Measurements from ENCODE around the gene AGTPBP1. TPM values are rescaled to one million over a fixed set of nuclear protein-coding genes. Genes with fewer than 3 reads are reported as not detected.

Gene AGTPBP1
- total RNA-seq, 1 experiment from 2014 or later, result 122 TPM

- in situ Hi-C loops (cut with HindIII; ENCODE audit: low sequenced_read_pairs), result no loop called here
- no peak for DNase-seq (ENCODE audit: low spot score)
Measured at GRCh38 chr9:85516455-85516854, 225.3 kb downstream of the AGTPBP1 start.

GRCh38 chr9:85515021-85515420 is 226.7 kb downstream of the AGTPBP1 start:
- in situ Hi-C loops (cut with HindIII; ENCODE audit: low sequenced_read_pairs), result no loop called here

GRCh38 chr9:85514256-85514655 is 227.5 kb downstream of the AGTPBP1 start:
- in situ Hi-C loops (cut with HindIII; ENCODE audit: low sequenced_read_pairs), result no loop called here
- no peak for DNase-seq (ENCODE audit: low spot score)

More at GRCh38 chr9:85515021-85515420, 226.7 kb downstream of the AGTPBP1 start:
- no peak for DNase-seq (ENCODE audit: low spot score)

DNA sequence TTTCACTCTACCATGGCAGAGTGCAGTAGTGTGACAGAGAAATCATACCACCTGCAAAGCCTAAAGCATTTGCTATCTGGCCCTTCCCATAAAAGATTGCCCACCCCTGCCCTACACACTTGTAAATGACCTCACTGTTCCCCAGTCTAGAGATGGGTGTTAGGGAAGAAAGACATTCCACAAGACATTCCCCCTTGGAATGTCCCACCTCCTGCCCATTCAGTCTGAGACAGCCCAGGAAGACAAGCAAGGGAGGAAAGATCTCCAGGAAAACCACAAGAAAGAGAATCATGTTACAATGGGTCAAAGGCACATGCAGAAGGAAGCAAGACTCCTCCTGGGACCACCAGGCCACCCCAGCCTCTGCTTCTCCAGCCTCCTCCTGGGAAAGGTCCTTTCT is 230.0 kb downstream of the AGTPBP1 start:
- no peak for DNase-seq (ENCODE audit: low spot score)
- in situ Hi-C loops (cut with HindIII; ENCODE audit: low sequenced_read_pairs), result no loop called here

DNA sequence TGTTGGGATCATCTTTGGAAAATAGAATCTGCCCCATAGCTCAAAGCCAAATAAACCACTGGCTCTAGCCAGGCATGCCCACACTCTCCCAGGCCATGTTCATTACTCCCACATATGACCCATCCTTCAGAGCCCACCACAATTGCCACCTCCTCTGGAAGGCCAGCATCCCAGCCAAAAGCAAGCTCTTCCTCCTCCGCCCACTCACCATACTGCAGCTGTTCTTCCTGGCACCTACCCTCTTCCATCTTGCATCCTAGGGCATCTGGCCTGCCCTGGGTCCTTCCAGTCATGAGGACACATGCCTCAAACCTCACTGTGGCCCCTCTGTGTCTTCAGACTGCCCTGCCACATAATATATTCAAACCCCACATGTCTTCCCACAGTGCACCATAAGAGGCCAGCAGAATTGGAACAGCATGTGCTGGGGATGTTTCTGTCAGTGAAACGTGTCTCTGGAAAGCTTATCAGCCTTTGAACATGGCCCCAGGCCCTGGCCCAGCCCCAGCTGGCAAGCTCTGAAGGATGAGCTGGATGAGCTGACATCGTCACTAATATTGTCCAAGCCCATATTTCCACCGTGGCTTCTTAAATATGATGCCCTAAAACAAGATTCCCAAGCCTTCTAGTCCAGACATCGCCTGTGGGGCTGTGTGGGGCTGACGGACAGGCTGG is 230.8 kb downstream of the AGTPBP1 start:
- in situ Hi-C loops (cut with HindIII; ENCODE audit: low sequenced_read_pairs), result no loop called here
- DNase-seq (ENCODE audit: low spot score), result peak; percentile 10

- DNase-seq (ENCODE audit: low spot score), result no peak
- in situ Hi-C loops (cut with HindIII; ENCODE audit: low sequenced_read_pairs), result no loop called here
Measured at GRCh38 chr9:85508616-85509015, 233.1 kb downstream of the AGTPBP1 start.

DNA sequence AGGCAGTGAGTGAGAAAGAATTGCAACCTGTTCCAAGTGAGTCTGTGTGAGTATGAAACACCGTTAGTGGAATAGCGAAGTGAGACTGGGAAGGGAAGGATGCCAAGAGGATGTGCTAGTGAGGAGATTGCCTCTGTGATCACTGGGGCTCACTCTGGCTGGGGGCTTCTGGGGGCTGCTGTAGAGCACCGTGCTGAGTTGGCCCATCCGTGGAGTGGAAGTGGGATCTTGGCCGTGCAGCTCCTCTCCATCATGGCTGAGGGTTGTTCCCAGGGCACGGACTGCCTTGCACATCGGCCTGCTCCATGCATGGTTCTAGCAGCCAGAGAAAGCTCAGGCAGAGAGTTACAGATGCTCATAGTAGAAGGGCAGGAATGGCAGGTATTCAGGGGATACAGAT is 236.1 kb downstream of the AGTPBP1 start:
- in situ Hi-C loops (cut with HindIII; ENCODE audit: low sequenced_read_pairs), result no loop called here
- DNase-seq (ENCODE audit: low spot score), result no peak

- in situ Hi-C loops (cut with HindIII; ENCODE audit: low sequenced_read_pairs), result no loop called here
- DNase-seq (ENCODE audit: low spot score), result no peak
Measured at GRCh38 chr9:85502815-85503655, 238.7 kb downstream of the AGTPBP1 start.

GRCh38 chr9:85501882-85502281 is 239.9 kb downstream of the AGTPBP1 start:
- in situ Hi-C loops (cut with HindIII; ENCODE audit: low sequenced_read_pairs), result no loop called here
- DNase-seq (ENCODE audit: low spot score), result no peak

DNA sequence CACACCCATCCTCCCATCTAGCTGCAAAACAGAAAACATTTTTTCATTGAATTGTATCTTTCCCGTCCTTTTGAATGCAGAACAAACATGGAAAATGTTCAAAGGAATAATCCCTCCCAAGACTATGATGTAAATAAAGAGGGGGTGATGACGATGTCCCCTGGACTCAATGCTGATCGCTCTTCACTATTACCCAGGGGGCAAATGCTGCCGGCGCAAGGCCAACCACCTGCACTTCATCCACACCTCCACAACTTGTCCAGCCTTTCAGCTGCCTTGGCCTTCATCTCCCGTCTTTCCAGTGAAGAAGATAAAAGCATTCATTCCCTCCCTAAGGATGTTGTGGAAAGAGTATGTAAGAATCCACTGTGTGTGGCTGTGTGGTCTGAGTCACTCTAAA is 240.3 kb downstream of the AGTPBP1 start:
- no peak for DNase-seq (ENCODE audit: low spot score)
- in situ Hi-C loops (cut with HindIII; ENCODE audit: low sequenced_read_pairs), result no loop called here

Other genes starting within 250 kb of the AGTPBP1 start
- gene NAA35, start 199.2 kb upstream of the AGTPBP1 start, total RNA-seq (2014; rRNA removed; shearing (Covaris generic)), result 40.6 and 59.2 TPM in 2 replicates

Measured in G401 (cell line).